ENCODE results near the gene SPEN. TPM values are rescaled to one million over a fixed set of nuclear protein-coding genes. Genes with fewer than 3 reads are reported as not detected.

The SPEN gene
- total and polyA plus RNA-seq, 2 of the 13 experiments (the other 11 are each of a cell fraction or from before 2014, with no cell fraction given): 4.8 to 14.0 TPM

- intact Hi-C loops (cut with micrococcal nuclease; ENCODE audit: unreplicated experiment): loop anchor here (1.0 to 5.0 kb wide), 3 partner anchors 34 to 47 kb away; no protein-coding TSS in a partner anchor
- peak; percentile 88 for DNase-seq (ENCODE audit: low spot score)
- TF ChIP-seq ZNF703 (CRISPR knock-in tag; IDR thresholded peaks at IDR 0.05; ENCODE audit: borderline replicate concordance) (no peak), MXI1 (IDR thresholded peaks at IDR 0.05; ENCODE audit: borderline replicate concordance, low read depth, low read length) (no peak; the same call in 2 of the 3 replicates), ZNF724P (CRISPR knock-in tag; IDR thresholded peaks at IDR 0.05; ENCODE audit: borderline replicate concordance) (0 out of 2 replicates have a peak, but pooled peaks have one; percentile 22), TFAP4 (IDR thresholded peaks at IDR 0.05; ENCODE audit: borderline replicate concordance, low read depth) (peak; percentile 24; the same call in 1 of the 2 replicates), ZNF605 (CRISPR knock-in tag; IDR thresholded peaks at IDR 0.05) (peak; percentile 37), MEF2D (CRISPR knock-in tag; IDR thresholded peaks at IDR 0.05) (peak; percentile 28; the same call in 1 of the 2 replicates), ZNF792 (CRISPR knock-in tag; IDR thresholded peaks at IDR 0.05) (no peak), ZNF331 (CRISPR knock-in tag; IDR thresholded peaks at IDR 0.05) (peak; percentile 38; the same call in 1 of the 2 replicates), POLR2G (IDR thresholded peaks at IDR 0.05; ENCODE audit: low read depth, low read length) (peak; percentile 62; the same call in 1 of the 2 replicates), HNF4G (IDR thresholded peaks at IDR 0.05; ENCODE audit: borderline replicate concordance, low read depth, low read length) (peak; percentile 72), HNF4G (CRISPR knock-in tag; IDR thresholded peaks at IDR 0.05; ENCODE audit: borderline replicate concordance, low read depth) (peak; percentile 59; the same call in 1 of the 2 replicates), ZMAT3 (CRISPR knock-in tag; conservative IDR thresholded peaks at IDR 0.05) (peak; percentile 62; the same call in 1 of the 2 replicates), SP5 (CRISPR knock-in tag; IDR thresholded peaks at IDR 0.05; ENCODE audit: borderline replicate concordance, low read depth) (peak; percentile 76), PBX2 (CRISPR knock-in tag; IDR thresholded peaks at IDR 0.05) (no peak), GABPB1 (CRISPR knock-in tag; IDR thresholded peaks at IDR 0.05) (peak; percentile 23; the same call in 1 of the 2 replicates), SMARCC2 (IDR thresholded peaks at IDR 0.05) (no peak), ZBTB38 (CRISPR knock-in tag; IDR thresholded peaks at IDR 0.05) (peak; percentile 53; the same call in 1 of the 2 replicates), HMG20B (CRISPR knock-in tag; conservative IDR thresholded peaks at IDR 0.05) (no peak), ZNF367 (CRISPR knock-in tag; IDR thresholded peaks at IDR 0.05; ENCODE audit: borderline replicate concordance) (no peak), HNRNPLL (IDR thresholded peaks at IDR 0.05; ENCODE audit: low read depth, low read length, poor library complexity, severe bottlenecking) (peak; percentile 68), ZNF292 (CRISPR knock-in tag; IDR thresholded peaks at IDR 0.05; ENCODE audit: borderline replicate concordance, low read depth) (peak; percentile 75; the same call in 1 of the 2 replicates), SIN3B (IDR thresholded peaks at IDR 0.05; ENCODE audit: low read length) (no peak), ZNF232 (CRISPR knock-in tag; IDR thresholded peaks at IDR 0.05; ENCODE audit: borderline replicate concordance) (peak; percentile 43; the same call in 1 of the 2 replicates), ZNF225 (CRISPR knock-in tag; IDR thresholded peaks at IDR 0.05) (peak; percentile 63; the same call in 1 of the 2 replicates)
Measured at GRCh38 chr1:15848929-15849774, 1.6 kb downstream of the SPEN start.

More at GRCh38 chr1:15848929-15849774, 1.6 kb downstream of the SPEN start:
- FAIRE-seq (peak; percentile 26), ATAC-seq (peak; percentile 76)
- Histone ChIP-seq H3K9me3 (ENCODE audit: low read length) (no peaks in the 10 kb centered on the region), H3K27me3 (ENCODE audit: control insufficient read depth in 1 of 2, insufficient read depth in 2 of 2, low read length in 2 of 2) (no peaks in the 10 kb centered on the region; a peak in 1 of 5 replicates), H3K27ac (ENCODE audit: extremely low read length, insufficient read depth, low read length) (peak overlapping the region; percentile 99), H3K79me2 (ENCODE audit: insufficient read depth, low read length) (peaks cover 73% of the 10 kb centered on the region), H4K20me1 (ENCODE audit: insufficient read depth, low read length) (no peaks in the 10 kb centered on the region), H3K9ac (ENCODE audit: insufficient read depth, low read depth, low read length) (peak overlapping the region; percentile 91), H3K4me1 (ENCODE audit: insufficient read depth, low read length) (peaks cover 51% of the 10 kb centered on the region), H3K4me2 (ENCODE audit: low read depth, low read length) (peak overlapping the region; percentile 95), H3K36me3 (replicated peaks in 1 of 2; ENCODE audit: control insufficient read depth in 1 of 2, insufficient read depth in 2 of 2, low read length in 2 of 2) (no peaks in the 10 kb centered on the region), H2AFZ (ENCODE audit: low read length) (no peak overlapping the region), H3K4me3 (replicated peaks in 1 of 3; ENCODE audit: insufficient read depth in 1 of 3, low read depth in 2 of 3, low read length in 3 of 3) (peak overlapping the region; percentile 83 to 98 (median 98))
- ChIA-PET CTCF (ENCODE audit: low intra/inter-chr PET ratio, low total read pairs) (no interaction called here), POLR2A (interaction anchor here (0.7 to 10.4 kb wide), 11 partner anchors 11 to 57 kb away, joined by 3 to 208 read pairs (median 7); no protein-coding TSS in a partner anchor)
- TSS peak; percentile 58 for BruUV-seq (replicated peaks)
- WGBS (ENCODE audit: low lambda C conversion rate): 1% methylated on average over 22 of the region's 44 CpGs
- in situ Hi-C loops (cut with HindIII; ENCODE audit: extremely low pct_ligation_motif_present, low pct_unique_long_range_greater_than_20kb): no loop called here
